GM21526 (cell line): Measurements from ENCODE around the gene RBFOX2.
"Not testable (repeated sequence)": the region's sequence is repeated elsewhere in the genome, so short reads cannot be mapped to it uniquely, and the experiment has no call there.

Experiments used
- ATAC-seq: cut with Tn5 transposase; IDR thresholded peaks from one replicate; pipeline ENCODE4 v1.9.1; 2021; ENCODE audit warnings: moderate library complexity; ENCODE audit not compliant: unreplicated experiment, low FRiP score

The RBFOX2 gene

DNA sequence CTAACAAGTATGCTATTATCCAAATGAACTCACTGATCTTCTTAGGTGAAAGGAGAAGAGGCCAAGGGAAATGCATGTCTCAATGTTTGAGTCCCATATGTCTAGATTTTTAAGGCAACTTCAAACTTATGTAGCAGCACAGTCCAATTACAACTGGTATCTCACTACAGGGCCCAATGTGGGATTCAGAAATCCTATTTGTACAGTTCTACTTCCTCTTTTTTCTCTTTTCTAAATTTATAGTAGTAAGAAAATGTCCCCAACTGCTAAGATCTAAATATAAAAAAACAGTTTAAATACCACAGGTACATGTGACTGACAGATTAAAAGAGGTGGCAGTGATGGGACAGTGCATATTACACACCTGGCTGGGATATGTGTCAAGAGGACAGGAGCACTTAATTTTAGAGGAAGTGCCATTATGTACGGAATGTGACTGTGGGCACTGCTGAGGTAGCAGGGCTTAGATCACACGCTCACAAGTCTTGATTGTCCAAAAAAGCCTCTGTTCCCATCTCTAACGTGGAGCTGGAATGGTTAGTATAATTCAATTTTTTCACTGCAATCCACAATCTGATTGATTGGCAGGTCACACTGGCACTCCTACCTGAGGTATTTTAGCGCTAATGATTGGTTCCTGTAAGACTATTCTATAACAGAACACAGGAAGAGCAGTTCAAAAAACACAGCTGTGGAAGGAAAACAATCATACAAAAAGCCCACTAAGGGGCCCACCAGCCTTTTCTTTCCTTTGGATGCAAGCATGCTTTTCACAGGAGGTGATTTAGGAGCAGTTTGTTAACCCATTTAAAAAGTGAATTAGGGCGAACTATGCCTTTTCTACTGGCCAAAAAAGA is 276.4 kb downstream of the RBFOX2 start:
- ATAC-seq: no peak

DNA sequence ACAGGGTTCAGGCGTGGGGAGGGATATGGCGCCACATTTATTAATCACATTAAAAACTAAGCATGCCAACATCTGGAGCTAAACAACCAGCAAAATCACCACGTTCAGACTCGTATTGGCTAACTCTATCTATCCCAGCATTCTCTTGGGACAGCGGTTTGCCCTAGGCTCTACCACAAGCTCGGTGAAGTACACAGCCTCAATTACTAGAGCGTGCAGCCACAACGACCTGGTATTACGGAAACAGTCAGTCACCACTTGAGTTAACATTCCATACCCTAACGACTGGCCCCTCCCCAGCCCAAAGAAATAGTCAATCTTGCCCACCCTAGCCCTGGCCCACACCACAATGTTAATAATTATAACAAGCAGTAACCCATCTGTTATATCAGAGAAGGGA is 278.8 kb downstream of the RBFOX2 start:
- ATAC-seq: no peak

DNA sequence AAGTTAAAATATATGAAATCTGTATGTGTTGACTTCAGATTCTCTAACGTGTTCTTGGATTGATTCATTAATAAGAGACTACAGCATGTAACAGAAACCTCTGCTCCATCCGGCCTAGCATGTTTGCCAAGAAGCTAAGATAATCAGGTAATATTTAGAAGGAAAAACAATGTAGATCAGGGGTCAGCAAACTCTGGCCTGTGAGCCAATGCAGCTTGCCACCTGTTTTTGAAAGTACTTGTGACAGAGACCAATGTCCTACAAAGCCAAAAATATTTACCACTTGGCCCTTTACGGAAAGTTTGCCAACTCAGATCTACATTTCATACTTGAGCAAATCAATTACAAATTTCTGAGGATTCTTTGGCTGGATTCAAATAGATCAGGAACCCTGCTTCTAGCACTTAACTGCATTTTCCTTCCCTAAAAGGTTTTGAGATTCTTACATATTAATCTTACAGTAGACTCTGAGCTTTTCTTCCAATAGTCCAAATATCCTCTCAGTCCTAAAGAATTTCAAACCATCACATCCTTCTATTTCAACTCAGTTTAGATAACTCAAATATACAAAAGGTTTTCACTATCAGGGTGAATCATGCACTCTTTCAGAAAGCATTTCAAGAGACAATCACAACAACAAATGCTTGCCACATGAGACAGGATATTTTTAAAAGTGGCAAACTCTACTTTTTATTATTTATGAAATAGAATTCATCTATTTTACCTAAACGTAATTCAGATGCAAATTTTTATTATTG is 281.5 kb downstream of the RBFOX2 start:
- ATAC-seq: no peak

DNA sequence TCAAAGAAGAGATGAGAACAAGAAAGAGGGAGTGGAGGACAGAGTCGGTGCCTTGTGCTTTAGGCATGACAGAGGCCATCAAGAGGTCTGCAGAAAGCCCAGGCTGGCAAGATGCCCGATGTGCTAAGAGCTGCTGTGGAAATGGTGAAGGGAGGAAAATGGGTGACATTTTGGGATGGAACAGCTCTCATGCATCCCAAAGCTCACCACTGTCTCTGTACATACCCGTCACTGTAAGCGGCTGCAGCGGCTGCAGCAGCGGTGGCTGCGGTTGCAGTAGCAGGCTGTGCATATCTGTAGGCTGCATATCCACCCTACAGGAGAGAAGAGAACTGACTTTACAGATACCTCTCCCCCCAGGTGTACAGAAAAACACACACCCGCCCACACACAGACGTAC is 282.4 kb downstream of the RBFOX2 start:
- ATAC-seq: no peak

DNA sequence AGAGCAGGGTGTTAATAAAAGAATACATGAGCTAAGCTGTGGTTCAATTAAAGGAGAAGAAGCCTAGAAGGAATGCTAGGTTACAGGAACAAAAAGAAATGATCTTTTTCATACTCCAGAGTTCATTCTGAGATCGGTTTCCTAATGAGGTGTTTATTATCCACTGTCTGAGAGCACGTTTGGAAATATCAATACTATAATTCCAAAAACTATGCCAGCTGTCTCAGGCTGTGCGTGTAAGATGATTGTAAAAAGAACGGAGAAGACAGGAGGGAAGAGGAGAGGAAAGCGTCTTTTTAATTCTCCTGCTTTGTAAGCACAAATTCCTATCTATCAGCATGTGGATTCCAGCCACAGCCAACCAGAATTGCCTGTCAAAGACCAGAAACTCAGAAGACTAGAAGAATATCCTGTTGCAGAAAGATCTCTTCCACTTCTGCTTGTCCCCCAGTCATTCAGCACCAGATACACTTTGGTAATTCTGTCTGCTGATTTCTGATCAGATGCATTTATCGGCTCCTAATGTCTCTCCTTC is 285.2 kb downstream of the RBFOX2 start:
- no peak for ATAC-seq

DNA sequence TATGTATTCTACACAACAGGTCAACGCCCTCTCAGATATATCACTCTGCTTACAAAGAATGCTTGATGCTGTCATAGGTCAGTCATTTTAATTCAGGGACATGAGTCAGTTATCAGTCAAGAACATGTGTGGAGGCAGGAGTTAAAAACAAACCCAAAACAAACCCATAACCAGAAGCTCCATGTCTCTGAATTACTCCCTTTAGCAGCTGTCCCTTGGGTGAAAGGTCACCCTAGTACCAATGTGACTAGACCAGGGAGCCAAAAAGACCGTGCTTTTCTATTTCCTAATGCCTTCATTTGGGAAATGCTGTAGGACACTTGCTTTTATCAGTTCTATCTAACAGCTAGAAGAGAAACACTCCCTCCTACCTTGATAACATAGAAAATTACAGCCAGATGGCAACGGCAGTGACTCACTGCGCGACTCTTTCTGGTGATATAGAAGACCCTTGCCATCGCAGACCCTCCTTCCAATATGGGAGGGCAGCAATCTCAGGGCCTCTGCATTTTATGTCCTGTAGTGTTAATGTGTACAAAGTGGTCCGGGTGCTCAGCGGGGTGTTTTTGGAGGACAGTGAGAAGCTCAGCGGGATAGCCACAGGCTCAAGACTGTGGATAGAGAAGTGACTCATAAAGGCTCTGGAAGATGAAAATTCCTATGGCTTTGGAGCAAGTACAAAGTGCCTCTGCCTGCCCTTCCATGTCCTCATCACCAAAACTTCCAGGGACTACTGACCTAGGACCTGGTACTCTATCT is 286.1 kb downstream of the RBFOX2 start:
- ATAC-seq: no peak

- no peak for ATAC-seq
Observed at GRCh38 chr22:35740616-35741015, 288.0 kb downstream of the RBFOX2 start.

DNA sequence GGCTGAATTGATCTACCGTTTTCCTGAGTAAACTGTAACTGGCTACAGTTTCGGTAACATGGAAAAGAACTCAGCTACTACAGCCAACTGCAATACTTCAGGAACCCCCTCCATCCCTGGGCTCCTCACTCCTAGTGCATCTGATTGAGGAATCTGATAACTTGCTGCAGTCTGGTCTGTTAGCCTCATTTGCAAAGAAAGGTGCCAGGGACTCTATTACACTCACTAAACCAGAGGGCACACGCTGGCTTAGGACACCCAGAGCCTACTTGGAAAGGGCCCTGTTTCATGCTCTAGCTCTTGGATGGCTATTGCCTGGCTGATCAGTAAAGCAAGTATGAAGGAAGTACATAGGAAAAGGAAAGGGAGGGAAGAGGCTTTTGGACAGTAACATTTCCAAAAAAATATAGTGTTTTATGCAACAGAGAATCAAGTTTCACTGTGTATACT is 288.7 kb downstream of the RBFOX2 start:
- no peak for ATAC-seq

GRCh38 chr22:35739076-35739930 is 289.3 kb downstream of the RBFOX2 start:
- ATAC-seq: no peak

DNA sequence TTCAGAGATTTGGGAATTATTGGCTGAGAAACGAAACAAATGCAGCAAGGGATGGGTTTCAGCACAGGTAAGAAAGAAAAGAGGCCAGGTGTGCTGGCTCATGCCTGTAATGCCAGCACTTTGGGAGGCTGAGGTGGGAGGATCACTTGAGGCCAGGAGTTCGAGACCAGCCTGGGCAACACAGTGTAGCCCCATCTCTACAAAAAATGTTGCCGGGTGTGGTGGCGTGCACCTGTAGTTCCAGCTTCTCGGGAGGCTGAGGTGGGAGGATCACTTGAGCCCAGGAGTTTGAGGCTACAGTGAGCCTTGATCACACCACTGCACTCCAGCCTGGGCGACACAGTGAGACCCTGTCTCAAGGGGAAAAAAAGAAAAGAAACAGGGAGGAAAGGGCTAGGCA is 290.7 kb downstream of the RBFOX2 start:
- ATAC-seq: not testable (repeated sequence)

DNA sequence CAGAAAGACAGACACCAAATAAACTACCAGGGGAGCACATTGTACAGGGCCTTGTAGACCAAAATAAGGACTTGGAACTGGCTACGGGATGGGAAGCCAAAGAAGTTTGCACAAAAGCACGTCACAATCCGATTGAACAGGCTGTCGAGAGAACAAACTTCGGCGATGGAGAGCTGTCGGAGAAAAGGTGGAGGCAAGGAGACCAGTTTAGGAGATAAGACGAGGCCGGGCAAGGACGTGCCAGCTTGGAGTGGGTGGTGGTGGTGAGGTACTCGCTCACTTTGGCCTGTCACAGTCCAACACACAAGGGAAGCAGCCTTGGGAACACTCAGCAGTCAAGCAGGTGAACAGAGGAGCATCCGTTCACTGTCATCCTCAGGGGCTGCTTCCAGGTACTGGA is 291.9 kb downstream of the RBFOX2 start:
- no peak for ATAC-seq

- ATAC-seq: no peak
Observed at GRCh38 chr22:35736166-35736565, 292.5 kb downstream of the RBFOX2 start.

- no peak for ATAC-seq
Observed at GRCh38 chr22:35735542-35735941, 293.1 kb downstream of the RBFOX2 start.

GRCh38 chr22:35734517-35734827 is 294.2 kb downstream of the RBFOX2 start:
- no peak for ATAC-seq

DNA sequence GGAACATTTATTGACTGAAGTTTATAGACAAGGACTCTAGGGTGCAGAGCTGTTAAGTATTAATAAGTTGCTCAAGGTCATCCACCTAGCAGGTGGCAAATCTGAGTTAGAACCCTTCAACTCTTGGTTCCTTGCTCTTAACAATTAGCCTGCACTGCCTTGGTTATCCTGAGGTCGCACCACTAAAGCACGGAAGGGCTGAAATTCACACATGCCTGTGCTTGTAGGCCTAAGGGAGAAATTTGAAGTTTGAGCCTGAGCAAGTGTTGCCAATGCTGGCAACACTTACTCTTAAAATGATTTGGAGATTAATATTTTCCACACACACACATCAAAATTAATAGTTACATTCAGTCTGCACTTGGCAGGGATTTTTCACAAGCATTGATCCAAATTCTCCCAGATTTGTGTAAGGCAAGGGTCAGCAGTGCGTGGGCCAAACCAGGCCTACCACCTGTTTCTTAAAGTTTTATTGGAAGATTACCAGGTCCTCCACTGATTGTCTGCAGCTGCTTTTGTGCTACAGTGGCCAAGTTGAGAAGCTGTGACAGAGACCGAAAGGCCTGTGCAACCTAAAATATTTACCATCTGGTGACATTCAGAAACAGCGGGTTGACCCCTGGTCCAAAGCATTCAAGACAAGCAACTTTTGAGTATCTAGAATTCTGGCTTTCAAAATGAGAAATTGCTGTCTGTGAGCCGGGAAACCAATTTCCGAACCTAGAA is 294.7 kb downstream of the RBFOX2 start:
- ATAC-seq: no peak

- ATAC-seq: no peak
Observed at GRCh38 chr22:35733036-35733435, 295.6 kb downstream of the RBFOX2 start.

- no peak for ATAC-seq
Observed at GRCh38 chr22:35732116-35732515, 296.5 kb downstream of the RBFOX2 start.

DNA sequence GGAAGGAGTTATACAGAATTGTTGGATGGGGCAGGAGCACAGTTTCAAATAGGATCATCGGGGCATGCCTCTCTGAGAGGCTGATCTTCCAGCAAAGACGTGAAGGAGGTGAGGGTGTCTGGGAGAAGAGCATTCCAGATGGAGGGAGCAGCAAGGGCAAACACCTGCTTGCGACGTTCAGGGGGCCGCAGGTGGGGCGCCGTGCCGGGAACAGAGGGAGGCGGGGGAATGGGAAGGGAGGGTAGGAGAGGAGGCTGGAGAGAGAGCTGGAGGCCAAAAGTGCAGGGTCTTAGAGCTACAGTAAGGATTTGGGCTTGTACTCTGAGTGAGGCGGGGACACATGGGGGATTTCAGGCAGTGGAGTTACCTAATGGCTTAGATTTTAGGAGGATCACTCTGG is 297.3 kb downstream of the RBFOX2 start:
- ATAC-seq: no peak

GRCh38 chr22:35729309-35729698 is 299.3 kb downstream of the RBFOX2 start:
- ATAC-seq: no peak
